Fibroblast of the aortic adventitia (primary cell): ENCODE measurements around the gene SLCO4A1. TPM values are rescaled to one million over a fixed set of nuclear protein-coding genes. Genes with fewer than 3 reads are reported as not detected.

Experiments
- DNase-seq: peaks from one replicate; pipeline ENCODE4 v3.0.0-alpha.2; 2010; ENCODE audit warnings: low read depth
- H3K4me3 ChIP-seq: 2 replicates; pipeline ENCODE4 v1.5.1; 2011; ENCODE audit warnings: low read depth, mild to moderate bottlenecking, control low read depth, low read length, moderate library complexity
- CTCF ChIP-seq: IDR thresholded peaks from 2 replicates; pipeline ENCODE4 v1.5.1; 2011; ENCODE audit warnings: mild to moderate bottlenecking, low read length, control low read depth, inconsistent platforms; ENCODE audit not compliant: insufficient read depth
- total RNA-seq: library from RNA; depleted of rRNA; stranded (reverse); fragments of >200 nt; gene quantifications from 2 replicates; pipeline ENCODE4 v1.2.3, GENCODE V29; 2012; ENCODE audit warnings: low replicate concordance

SLCO4A1 gene
- total RNA-seq, 1 donor: 0.72 TPM

GRCh38 chr20:62602550-62602949 is 39.8 kb upstream of the SLCO4A1 start:
- DNase-seq: no peak
- TF ChIP-seq CTCF: no peak
- no peak overlapping the region for H3K4me3 ChIP-seq

DNA sequence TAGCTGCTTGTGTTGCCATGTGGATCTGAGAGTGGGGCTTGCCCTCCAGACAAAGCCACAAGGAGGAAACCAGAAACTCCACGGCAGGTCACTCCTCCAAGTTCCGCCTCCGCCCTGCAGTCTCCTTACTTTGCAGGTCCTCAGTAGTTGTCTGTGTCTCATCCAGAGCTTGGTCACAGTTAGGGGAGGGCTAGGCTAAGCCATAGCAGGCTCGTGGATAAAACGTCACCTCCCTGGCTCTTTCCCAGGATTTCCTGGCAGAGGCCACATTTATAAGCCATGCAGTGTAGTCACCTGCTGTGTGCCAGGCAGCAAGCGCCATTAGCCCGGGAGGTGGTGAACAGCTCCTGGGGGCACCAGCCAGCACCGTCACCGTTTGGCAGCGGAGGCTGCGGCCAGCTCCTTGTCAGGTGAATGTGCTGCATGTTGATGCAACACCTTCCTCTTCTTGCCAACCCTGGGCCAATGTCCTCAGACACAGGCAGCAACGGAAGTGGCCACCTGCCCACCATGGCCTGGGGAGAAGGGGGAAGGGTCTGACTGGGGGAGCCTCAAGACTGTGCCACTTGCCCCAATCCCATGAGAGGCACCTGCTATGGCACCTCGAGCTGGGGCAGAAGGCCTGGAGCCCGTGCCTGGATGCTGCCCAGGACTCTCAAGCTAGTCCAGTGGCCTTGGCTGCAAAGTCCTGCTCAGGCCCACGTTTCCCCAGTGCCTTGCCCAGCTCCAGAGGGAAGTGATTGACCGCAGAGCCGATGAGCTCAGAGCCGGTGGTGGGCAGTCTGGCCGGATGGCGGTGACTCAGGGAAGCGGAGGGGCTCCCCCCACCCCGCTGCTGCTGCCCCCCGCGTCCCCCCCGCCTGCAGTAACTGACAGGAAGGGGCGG is 39.0 kb upstream of the SLCO4A1 start:
- TF ChIP-seq CTCF: no peak
- peak; percentile 22 for DNase-seq
- no peak overlapping the region for H3K4me3 ChIP-seq

- no peak for TF ChIP-seq CTCF
- H3K4me3 ChIP-seq: no peak overlapping the region
- DNase-seq: no peak
These were observed 38.2 kb upstream of the SLCO4A1 start for GRCh38 chr20:62603907-62604785.

- no peak for DNase-seq
- TF ChIP-seq CTCF: no peak
- H3K4me3 ChIP-seq: no peak overlapping the region
These were observed 37.5 kb upstream of the SLCO4A1 start for GRCh38 chr20:62604796-62605195.

- no peak for TF ChIP-seq CTCF
- H3K4me3 ChIP-seq: no peak overlapping the region
- DNase-seq: no peak
These were observed 36.9 kb upstream of the SLCO4A1 start for GRCh38 chr20:62605236-62605943.

DNA sequence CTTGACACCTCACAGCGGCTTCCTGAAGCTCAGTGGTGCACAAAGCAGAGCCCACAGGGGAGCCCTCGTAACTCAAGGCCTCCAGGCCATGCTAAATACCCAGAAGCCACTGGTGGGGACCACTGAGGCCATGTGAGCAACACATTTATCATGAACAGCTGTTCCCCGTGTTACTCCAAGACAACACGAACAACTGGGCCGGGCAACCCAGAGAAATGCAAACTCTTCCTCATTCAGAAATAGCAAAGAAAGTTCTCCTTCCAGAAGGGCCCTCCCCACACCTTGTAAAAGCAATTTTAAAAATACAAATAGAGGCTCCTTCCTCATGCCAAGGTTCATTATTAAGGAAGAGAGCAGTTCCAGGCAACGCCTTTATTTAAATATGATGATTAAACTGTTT is 36.3 kb upstream of the SLCO4A1 start:
- peak; percentile 5 for DNase-seq
- no peak for TF ChIP-seq CTCF
- no peak overlapping the region for H3K4me3 ChIP-seq
